ENCODE measurements around the gene NDUFAB1. TPM values are rescaled to one million over a fixed set of nuclear protein-coding genes. Genes with fewer than 3 reads are reported as not detected.
A peak's percentile ranks its signal among the peaks of the same experiment; 100 is the strongest.

Gene NDUFAB1
- total and polyA plus RNA-seq, 2 of the 13 experiments (the other 11 are each of a cell fraction or from before 2014, with no cell fraction given), result 221 to 601 TPM

DNA sequence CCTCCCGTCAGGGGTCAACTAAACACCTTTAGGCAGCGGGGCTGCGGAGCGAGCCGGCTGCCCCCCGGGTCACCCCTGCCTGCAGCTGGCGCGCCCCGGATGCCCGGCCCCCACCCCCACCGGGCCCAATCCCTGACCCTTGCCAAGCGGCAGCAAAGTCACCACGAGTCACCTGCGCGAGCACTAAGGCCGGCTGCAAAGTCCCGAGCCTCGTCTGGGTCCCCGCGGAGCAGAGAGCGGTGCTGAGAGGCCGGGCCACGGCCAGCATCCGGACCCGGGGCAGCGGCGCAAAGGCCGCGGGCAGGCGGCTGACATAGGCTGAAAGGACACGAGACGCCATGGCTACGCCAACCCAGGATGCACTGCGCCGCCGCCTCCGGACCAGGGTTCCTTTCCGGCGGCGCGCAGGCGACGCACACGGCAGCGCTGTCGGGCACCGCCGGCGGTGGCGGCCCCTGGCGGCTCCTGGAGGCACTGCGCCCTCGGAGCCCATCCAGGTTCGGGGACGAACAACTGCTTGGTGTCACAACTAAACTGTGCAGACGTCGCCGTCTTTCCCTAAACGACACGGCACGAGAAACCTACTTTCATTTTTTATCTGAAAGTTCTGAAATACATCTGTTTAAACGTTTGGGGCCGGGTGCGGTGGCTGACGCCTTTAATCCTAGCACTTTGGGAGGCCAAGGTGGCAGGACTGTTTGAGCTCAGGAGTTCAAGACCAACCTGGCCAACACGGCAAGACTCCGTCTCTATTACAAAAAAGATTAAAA lies at the start of gene NDUFAB1 (continued):
- TF ChIP-seq, protein P1, sequence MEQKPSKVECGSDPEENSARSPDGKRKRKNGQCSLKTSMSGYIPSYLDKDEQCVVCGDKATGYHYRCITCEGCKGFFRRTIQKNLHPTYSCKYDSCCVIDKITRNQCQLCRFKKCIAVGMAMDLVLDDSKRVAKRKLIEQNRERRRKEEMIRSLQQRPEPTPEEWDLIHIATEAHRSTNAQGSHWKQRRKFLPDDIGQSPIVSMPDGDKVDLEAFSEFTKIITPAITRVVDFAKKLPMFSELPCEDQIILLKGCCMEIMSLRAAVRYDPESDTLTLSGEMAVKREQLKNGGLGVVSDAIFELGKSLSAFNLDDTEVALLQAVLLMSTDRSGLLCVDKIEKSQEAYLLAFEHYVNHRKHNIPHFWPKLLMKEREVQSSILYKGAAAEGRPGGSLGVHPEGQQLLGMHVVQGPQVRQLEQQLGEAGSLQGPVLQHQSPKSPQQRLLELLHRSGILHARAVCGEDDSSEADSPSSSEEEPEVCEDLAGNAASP (CRISPR knock-in tag; IDR thresholded peaks at IDR 0.05; ENCODE audit: borderline replicate concordance), result peak; percentile 76
- peak; percentile 81; the same call in 1 of the 2 replicates for TF ChIP-seq ZNF850 (CRISPR knock-in tag; conservative IDR thresholded peaks at IDR 0.05)
- TF ChIP-seq MIER2 (CRISPR knock-in tag; IDR thresholded peaks at IDR 0.05), result peak; percentile 73; the same call in 1 of the 2 replicates
- TF ChIP-seq ZNF235 (CRISPR knock-in tag; IDR thresholded peaks at IDR 0.05; ENCODE audit: borderline replicate concordance), result peak; percentile 98; the same call in 1 of the 2 replicates
- TF ChIP-seq, protein P2, sequence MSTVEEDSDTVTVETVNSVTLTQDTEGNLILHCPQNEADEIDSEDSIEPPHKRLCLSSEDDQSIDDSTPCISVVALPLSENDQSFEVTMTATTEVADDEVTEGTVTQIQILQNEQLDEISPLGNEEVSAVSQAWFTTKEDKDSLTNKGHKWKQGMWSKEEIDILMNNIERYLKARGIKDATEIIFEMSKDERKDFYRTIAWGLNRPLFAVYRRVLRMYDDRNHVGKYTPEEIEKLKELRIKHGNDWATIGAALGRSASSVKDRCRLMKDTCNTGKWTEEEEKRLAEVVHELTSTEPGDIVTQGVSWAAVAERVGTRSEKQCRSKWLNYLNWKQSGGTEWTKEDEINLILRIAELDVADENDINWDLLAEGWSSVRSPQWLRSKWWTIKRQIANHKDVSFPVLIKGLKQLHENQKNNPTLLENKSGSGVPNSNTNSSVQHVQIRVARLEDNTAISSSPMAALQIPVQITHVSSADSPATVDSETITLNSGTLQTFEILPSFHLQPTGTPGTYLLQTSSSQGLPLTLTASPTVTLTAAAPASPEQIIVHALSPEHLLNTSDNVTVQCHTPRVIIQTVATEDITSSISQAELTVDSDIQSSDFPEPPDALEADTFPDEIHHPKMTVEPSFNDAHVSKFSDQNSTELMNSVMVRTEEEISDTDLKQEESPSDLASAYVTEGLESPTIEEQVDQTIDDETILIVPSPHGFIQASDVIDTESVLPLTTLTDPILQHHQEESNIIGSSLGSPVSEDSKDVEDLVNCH (CRISPR knock-in tag; IDR thresholded peaks at IDR 0.05), result no peak
- TF ChIP-seq, protein P3, sequence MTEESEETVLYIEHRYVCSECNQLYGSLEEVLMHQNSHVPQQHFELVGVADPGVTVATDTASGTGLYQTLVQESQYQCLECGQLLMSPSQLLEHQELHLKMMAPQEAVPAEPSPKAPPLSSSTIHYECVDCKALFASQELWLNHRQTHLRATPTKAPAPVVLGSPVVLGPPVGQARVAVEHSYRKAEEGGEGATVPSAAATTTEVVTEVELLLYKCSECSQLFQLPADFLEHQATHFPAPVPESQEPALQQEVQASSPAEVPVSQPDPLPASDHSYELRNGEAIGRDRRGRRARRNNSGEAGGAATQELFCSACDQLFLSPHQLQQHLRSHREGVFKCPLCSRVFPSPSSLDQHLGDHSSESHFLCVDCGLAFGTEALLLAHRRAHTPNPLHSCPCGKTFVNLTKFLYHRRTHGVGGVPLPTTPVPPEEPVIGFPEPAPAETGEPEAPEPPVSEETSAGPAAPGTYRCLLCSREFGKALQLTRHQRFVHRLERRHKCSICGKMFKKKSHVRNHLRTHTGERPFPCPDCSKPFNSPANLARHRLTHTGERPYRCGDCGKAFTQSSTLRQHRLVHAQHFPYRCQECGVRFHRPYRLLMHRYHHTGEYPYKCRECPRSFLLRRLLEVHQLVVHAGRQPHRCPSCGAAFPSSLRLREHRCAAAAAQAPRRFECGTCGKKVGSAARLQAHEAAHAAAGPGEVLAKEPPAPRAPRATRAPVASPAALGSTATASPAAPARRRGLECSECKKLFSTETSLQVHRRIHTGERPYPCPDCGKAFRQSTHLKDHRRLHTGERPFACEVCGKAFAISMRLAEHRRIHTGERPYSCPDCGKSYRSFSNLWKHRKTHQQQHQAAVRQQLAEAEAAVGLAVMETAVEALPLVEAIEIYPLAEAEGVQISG (CRISPR knock-in tag; IDR thresholded peaks at IDR 0.05), result peak; percentile 99
- TF ChIP-seq, protein P4, sequence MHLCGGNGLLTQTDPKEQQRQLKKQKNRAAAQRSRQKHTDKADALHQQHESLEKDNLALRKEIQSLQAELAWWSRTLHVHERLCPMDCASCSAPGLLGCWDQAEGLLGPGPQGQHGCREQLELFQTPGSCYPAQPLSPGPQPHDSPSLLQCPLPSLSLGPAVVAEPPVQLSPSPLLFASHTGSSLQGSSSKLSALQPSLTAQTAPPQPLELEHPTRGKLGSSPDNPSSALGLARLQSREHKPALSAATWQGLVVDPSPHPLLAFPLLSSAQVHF (CRISPR knock-in tag; IDR thresholded peaks at IDR 0.05), result no peak
- TF ChIP-seq, protein P5, sequence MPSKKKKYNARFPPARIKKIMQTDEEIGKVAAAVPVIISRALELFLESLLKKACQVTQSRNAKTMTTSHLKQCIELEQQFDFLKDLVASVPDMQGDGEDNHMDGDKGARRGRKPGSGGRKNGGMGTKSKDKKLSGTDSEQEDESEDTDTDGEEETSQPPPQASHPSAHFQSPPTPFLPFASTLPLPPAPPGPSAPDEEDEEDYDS (CRISPR knock-in tag; IDR thresholded peaks at IDR 0.05), result peak; percentile 62
- peak; percentile 85 for TF ChIP-seq ZNF567 (CRISPR knock-in tag; IDR thresholded peaks at IDR 0.05; ENCODE audit: borderline replicate concordance)
- 0 out of 2 replicates have a peak, but pooled peaks have one; percentile 82 for TF ChIP-seq ZNF75D (CRISPR knock-in tag; IDR thresholded peaks at IDR 0.05; ENCODE audit: borderline replicate concordance)
- peak in 1 of 2 experiments; percentile 58; a peak in 1 of 4 replicates for TF ChIP-seq EP300 (IDR thresholded peaks at IDR 0.05; ENCODE audit: low read depth in 2 of 2, low read length in 2 of 2)
- peak; percentile 69; the same call in 1 of the 2 replicates for TF ChIP-seq EP300 (CRISPR knock-in tag; IDR thresholded peaks at IDR 0.05; ENCODE audit: borderline replicate concordance)
- TF ChIP-seq ZNF703 (CRISPR knock-in tag; IDR thresholded peaks at IDR 0.05; ENCODE audit: borderline replicate concordance), result peak; percentile 61; the same call in 1 of the 2 replicates
- peak; percentile 95; the same call in 1 of the 2 replicates for TF ChIP-seq SIN3A (IDR thresholded peaks at IDR 0.05; ENCODE audit: borderline replicate concordance, low read depth, low read length)
- no peak for TF ChIP-seq ATAD3A (CRISPR knock-in tag; IDR thresholded peaks at IDR 0.05)
- peak; percentile 94 for TF ChIP-seq POLR2AphosphoS5 (IDR thresholded peaks at IDR 0.05; ENCODE audit: low read depth, low read length)
- peak; percentile 97 for TF ChIP-seq HDAC1 (CRISPR knock-in tag; IDR thresholded peaks at IDR 0.05)
- TF ChIP-seq HOXA7 (CRISPR knock-in tag; IDR thresholded peaks at IDR 0.05), result no peak
- TF ChIP-seq ZNF383 (CRISPR knock-in tag; IDR thresholded peaks at IDR 0.05; ENCODE audit: borderline replicate concordance), result peak; percentile 82; the same call in 1 of the 2 replicates
- TF ChIP-seq ZSCAN20 (CRISPR knock-in tag; IDR thresholded peaks at IDR 0.05; ENCODE audit: borderline replicate concordance), result peak; percentile 99; the same call in 1 of the 2 replicates
- TF ChIP-seq ZNF496 (CRISPR knock-in tag; IDR thresholded peaks at IDR 0.05; ENCODE audit: insufficient replicate concordance), result no peak

All from HepG2 (cell line).